AG04449 (cell line): ENCODE data around the gene COQ6.

ENCODE experiments used
- CTCF ChIA-PET: fragments of 350-600 bp; formaldehyde crosslinking; extraction: SDS; loops from one replicate; lab custom pipeline; 2021; ENCODE audit warnings: antibody characterized with exemption; lab: Yijun Ruan, JAX
- POLR2A ChIA-PET: fragments of 400-600, 350-600 bp; formaldehyde crosslinking; extraction: SDS; loops from one replicate; lab custom pipeline; 2020; ENCODE audit warnings: antibody characterized with exemption, inconsistent platforms; lab: Yijun Ruan, JAX
- DNase-seq: peaks from one replicate; pipeline ENCODE4 v3.0.0-alpha.2; 2010; ENCODE audit warnings: low read depth, low spot score
- H3K4me3 ChIP-seq: 2 replicates; pipeline ENCODE4 v1.5.1; 2011; ENCODE audit warnings: low read depth, mild to moderate bottlenecking, control low read depth, low read length
- TF ChIP-seq, protein P1 (sequence below): IDR thresholded peaks from one replicate; pipeline ENCODE4 v1.5.1; 2011; ENCODE audit warnings: mild to moderate bottlenecking, moderate library complexity, low read length, control low read depth, inconsistent platforms; ENCODE audit not compliant: insufficient read depth; ENCODE audit errors: missing control alignments

Gene COQ6

DNA sequence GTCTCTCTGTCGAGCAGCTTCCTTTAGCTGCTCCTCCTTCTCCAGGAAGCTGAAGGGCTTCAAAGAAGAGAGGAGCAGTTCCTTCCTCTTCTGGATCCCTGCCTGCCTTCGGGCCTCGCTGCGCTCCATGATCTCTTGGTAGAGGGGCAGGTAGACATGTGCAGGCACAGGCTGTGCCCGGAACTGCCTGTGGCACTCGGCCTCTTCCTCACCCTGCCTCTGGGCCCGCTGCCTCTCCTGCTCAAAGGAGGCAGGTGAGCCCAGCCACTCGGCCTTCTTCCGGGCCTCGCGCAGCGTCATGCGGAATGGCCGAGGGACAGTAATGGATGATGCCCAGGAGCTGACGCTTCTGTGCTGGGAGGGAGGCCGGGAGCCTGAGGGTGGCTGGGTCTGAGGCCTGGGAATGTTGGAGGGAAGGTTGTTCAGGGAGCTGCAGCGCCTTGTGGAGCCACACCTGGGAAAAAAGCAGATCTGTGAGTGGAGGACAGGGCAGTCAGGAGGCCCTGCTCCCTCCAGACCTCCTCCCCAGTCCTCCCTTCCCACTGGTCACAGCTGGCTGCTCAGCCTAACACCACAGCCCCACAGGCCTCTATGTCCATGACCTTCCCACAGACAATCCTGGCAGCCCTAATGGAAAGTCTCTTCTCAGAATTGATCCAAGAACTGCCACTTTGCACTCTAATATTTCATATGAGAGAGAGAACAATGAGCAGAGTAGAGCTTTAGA is 5.5 kb upstream of the COQ6 start:
- TF ChIP-seq, protein P1, sequence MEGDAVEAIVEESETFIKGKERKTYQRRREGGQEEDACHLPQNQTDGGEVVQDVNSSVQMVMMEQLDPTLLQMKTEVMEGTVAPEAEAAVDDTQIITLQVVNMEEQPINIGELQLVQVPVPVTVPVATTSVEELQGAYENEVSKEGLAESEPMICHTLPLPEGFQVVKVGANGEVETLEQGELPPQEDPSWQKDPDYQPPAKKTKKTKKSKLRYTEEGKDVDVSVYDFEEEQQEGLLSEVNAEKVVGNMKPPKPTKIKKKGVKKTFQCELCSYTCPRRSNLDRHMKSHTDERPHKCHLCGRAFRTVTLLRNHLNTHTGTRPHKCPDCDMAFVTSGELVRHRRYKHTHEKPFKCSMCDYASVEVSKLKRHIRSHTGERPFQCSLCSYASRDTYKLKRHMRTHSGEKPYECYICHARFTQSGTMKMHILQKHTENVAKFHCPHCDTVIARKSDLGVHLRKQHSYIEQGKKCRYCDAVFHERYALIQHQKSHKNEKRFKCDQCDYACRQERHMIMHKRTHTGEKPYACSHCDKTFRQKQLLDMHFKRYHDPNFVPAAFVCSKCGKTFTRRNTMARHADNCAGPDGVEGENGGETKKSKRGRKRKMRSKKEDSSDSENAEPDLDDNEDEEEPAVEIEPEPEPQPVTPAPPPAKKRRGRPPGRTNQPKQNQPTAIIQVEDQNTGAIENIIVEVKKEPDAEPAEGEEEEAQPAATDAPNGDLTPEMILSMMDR: no peak
- CTCF ChIA-PET: no interaction called here
- POLR2A ChIA-PET: interaction anchor here (0.6 kb wide), 1 partner anchor 159 kb away, joined by 3 read pairs; no protein-coding TSS in a partner anchor
- DNase-seq: no peak
- no peak overlapping the region for H3K4me3 ChIP-seq

DNA sequence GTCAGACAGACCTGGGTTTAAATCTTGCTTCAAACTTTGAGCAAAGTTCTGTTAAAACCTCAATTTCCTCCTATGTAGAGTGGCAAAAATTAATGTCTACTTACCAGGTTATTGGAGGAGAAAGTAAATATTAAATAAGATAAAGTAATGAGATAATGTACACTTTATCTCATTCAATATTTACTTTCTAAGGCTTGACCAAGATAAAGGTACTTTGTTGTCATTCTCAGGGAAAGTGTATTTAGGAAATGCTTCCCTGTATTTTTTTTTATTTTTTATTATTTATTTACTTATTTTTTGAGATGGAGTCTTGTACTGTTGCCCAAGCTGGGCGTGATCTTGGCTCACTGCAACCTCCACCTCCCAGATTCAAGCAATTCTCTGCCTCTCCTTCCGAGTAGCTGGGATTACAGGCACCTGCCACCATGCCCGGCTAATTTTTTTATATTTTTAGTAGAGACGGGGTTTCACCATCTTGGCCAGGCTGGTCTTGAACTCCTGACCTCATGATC is 4.9 kb upstream of the COQ6 start:
- TF ChIP-seq, protein P1: no peak
- no peak overlapping the region for H3K4me3 ChIP-seq
- CTCF ChIA-PET: no interaction called here
- DNase-seq: no peak
- POLR2A ChIA-PET: interaction anchor here (0.6 kb wide), 1 partner anchor 159 kb away, joined by 3 read pairs; no protein-coding TSS in a partner anchor

DNA sequence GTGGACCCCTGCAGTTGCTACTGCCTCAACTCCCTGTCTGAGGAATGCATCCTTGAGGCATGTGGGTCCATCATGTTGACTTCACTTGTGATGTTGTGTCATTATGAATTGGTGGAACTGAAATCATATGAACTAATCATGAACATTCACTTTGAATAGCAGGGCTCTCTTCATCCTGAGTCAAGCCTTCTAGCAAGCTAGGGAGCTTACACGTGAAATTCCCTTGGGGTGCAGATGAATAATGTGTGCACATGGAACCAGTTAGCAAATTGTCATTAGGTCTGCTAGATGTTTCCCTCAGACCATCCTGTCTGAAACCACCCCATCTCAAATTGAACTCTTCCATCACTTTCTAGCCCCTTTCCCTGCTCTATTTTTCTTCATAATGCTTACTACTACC is 3.6 kb downstream of the COQ6 start:
- POLR2A ChIA-PET: no interaction called here
- no peak for DNase-seq
- TF ChIP-seq, protein P1: no peak
- CTCF ChIA-PET: interaction anchor here (1.0 kb wide), 1 partner anchor 9 kb away, joined by 4 read pairs; no protein-coding TSS in a partner anchor
- H3K4me3 ChIP-seq: no peak overlapping the region

DNA sequence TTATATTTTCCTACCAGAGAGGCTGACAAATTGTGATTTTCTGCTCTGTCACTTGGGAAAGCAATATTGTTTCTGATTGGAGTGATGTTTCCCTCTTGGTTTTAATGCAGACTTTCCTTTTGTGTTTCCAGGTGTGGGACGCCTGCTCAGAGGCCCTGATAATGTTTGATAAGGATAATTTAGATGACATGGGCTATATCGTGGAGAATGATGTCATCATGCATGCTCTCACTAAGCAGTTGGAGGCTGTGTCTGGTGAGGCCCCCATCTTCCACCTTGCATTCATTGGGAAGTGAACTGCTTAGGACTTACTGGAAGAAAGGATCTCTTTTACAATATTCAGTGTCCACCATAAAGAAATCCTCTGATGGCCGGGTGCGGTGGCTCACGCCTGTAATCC is 5.6 kb downstream of the COQ6 start:
- TF ChIP-seq, protein P1: no peak
- DNase-seq: no peak
- CTCF ChIA-PET: no interaction called here
- H3K4me3 ChIP-seq: no peak overlapping the region
- POLR2A ChIA-PET: no interaction called here

DNA sequence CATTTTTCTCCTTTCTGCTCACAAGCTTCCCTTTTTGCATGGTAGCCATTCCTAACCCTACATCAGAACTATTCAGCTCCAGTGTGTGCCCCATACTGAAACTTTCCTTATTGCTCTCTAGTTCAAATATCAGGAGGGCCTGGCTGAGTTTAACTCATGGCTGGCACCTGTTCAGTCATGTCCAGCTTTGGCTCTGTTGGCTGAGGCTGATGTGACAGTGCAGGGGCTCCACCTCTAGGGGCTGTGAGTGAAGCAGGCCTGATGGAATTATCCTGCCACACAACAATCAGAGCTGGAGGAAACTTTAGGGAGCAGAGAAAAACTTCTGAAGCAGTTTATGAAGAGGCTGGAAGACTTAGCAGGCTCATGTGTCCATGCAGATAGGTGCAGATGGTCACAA is 8.5 kb downstream of the COQ6 start:
- ChIA-PET POLR2A (interaction anchor here (0.6 kb wide), 1 partner anchor 23 kb away, joined by 3 read pairs; no protein-coding TSS in a partner anchor), CTCF (no interaction called here)
- H3K4me3 ChIP-seq: no peak overlapping the region
- no peak for DNase-seq
- TF ChIP-seq, protein P1: no peak

DNA sequence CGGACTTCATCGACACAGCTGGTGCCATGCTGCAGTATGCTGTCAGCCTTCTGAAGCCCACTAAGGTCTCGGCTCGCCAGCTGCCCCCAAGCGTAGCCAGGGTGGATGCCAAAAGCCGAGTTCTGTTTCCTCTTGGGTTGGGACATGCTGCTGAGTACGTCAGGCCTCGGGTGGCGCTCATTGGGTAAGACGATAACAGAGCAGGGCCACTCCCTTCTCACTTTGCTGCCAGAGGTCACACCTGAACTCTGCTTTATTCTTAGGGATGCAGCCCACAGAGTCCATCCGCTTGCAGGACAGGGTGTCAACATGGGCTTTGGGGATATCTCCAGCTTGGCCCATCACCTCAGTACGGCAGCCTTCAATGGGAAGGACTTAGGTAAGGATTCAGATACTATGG is 11.1 kb downstream of the COQ6 start:
- CTCF ChIA-PET: no interaction called here
- H3K4me3 ChIP-seq: no peak overlapping the region
- no peak for DNase-seq
- TF ChIP-seq, protein P1: no peak
- POLR2A ChIA-PET: interaction anchor here (1.0 kb wide), 1 partner anchor 11 kb away, joined by 3 read pairs; the partner anchor contains the start of genes COQ6 and FAM161B
